Osteoblast (primary cell): ENCODE measurements around the gene LCN9. TPM values are rescaled to one million over a fixed set of nuclear protein-coding genes. Genes with fewer than 3 reads are reported as not detected.

ENCODE experiments used
- DNase-seq: peaks from one replicate; pipeline ENCODE4 v3.0.0; 2011; ENCODE audit warnings: low spot score, mixed read lengths; ENCODE audit not compliant: insufficient read length; ENCODE audit errors: missing footprints
- H2AFZ ChIP-seq: 2 replicates; pipeline ENCODE4 v1.6.0; 2011; ENCODE audit warnings: mild to moderate bottlenecking, low read length
- H3K27ac ChIP-seq: 2 replicates; pipeline ENCODE4 v1.5.1; 2011; ENCODE audit warnings: mild to moderate bottlenecking, low read depth, low read length, moderate library complexity
- H3K27me3 ChIP-seq: 2 replicates; pipeline ENCODE4 v1.6.0; 2012; ENCODE audit warnings: mild to moderate bottlenecking, control low read depth, inconsistent platforms, low read length, moderate library complexity; ENCODE audit not compliant: insufficient read depth
- H3K36me3 ChIP-seq: 2 replicates; pipeline ENCODE4 v1.5.1; 2011; ENCODE audit warnings: mild to moderate bottlenecking, low read length, control low read depth, moderate library complexity; ENCODE audit not compliant: insufficient read depth
- H3K4me1 ChIP-seq: 2 replicates; pipeline ENCODE4 v1.5.1; 2011; ENCODE audit warnings: mild to moderate bottlenecking, low read length, control low read depth, moderate library complexity; ENCODE audit not compliant: insufficient read depth
- H3K4me2 ChIP-seq: 2 replicates; pipeline ENCODE4 v1.6.0; 2011; ENCODE audit warnings: mild to moderate bottlenecking, low read length; ENCODE audit not compliant: insufficient read depth
- H3K4me3 ChIP-seq: fragments of 200-600 bp; sonication (generic); 3 replicates; pipeline ENCODE4 v1.5.1; 2012; ENCODE audit warnings: mild to moderate bottlenecking, low read length, inconsistent platforms; ENCODE audit not compliant: insufficient read depth
- H3K79me2 ChIP-seq: 2 replicates; pipeline ENCODE4 v1.6.0; 2012; ENCODE audit warnings: mild to moderate bottlenecking, low read length, control low read depth, inconsistent platforms; ENCODE audit not compliant: insufficient read depth
- H3K9me3 ChIP-seq: 2 replicates; pipeline ENCODE4 v1.5.1; 2011; ENCODE audit warnings: low read depth, low read length, control low read depth
- H4K20me1 ChIP-seq: 2 replicates; pipeline ENCODE4 v1.6.0; 2012; ENCODE audit warnings: mild to moderate bottlenecking, low read length, control low read depth; ENCODE audit not compliant: insufficient read depth
- total RNA-seq: library from RNA; depleted of rRNA; stranded (reverse); fragments of >200 nt; gene quantifications from 2 replicates; pipeline ENCODE4 v1.2.3, GENCODE V29; 2012
- TF ChIP-seq, protein P1 (sequence below): IDR thresholded peaks from 2 replicates; pipeline ENCODE4 v1.5.1; 2011; ENCODE audit warnings: mild to moderate bottlenecking, low read depth, low read length, moderate library complexity; ENCODE audit errors: extremely low read depth

LCN9 gene
- total RNA-seq, 1 donor = not detected

DNA sequence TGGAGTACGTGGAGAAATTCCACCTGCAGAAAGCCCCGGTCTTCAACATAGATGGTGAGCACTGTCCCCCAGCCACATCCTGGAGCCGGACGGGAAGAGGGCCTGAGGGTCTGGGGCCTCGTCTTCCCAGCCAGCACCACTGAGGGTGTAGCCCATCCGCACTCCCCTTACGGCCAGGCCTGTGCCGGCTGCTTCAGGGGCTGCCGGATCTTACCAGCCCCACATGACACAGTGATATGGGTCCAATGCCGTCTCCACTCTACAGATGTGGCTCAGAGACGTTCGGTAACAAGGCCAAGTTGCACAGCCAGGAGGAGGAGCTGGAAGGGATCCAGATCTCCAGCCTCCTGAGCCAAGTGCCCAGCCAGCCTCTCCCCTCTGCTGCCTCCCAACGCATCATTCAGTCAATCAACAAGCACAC, 45.1 kb upstream of the LCN9 start:
- H3K4me3 ChIP-seq = no peak overlapping the region
- no peaks in the 10 kb centered on the region for H3K79me2 ChIP-seq
- TF ChIP-seq, protein P1, sequence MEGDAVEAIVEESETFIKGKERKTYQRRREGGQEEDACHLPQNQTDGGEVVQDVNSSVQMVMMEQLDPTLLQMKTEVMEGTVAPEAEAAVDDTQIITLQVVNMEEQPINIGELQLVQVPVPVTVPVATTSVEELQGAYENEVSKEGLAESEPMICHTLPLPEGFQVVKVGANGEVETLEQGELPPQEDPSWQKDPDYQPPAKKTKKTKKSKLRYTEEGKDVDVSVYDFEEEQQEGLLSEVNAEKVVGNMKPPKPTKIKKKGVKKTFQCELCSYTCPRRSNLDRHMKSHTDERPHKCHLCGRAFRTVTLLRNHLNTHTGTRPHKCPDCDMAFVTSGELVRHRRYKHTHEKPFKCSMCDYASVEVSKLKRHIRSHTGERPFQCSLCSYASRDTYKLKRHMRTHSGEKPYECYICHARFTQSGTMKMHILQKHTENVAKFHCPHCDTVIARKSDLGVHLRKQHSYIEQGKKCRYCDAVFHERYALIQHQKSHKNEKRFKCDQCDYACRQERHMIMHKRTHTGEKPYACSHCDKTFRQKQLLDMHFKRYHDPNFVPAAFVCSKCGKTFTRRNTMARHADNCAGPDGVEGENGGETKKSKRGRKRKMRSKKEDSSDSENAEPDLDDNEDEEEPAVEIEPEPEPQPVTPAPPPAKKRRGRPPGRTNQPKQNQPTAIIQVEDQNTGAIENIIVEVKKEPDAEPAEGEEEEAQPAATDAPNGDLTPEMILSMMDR = no peak
- no peaks in the 10 kb centered on the region for H3K36me3 ChIP-seq
- H3K27me3 ChIP-seq = peaks cover 2% of the 10 kb centered on the region
- DNase-seq = peak; percentile 60
- no peak overlapping the region for H3K4me2 ChIP-seq
- no peaks in the 10 kb centered on the region for H3K9me3 ChIP-seq
- no peak overlapping the region for H3K27ac ChIP-seq
- no peaks in the 10 kb centered on the region for H4K20me1 ChIP-seq
- no peak overlapping the region for H2AFZ ChIP-seq
- H3K4me1 ChIP-seq = no peaks in the 10 kb centered on the region

GRCh38 chr9:135618866-135619598, 44.1 kb upstream of the LCN9 start:
- Histone ChIP-seq H3K27ac (no peak overlapping the region), H3K79me2 (no peaks in the 10 kb centered on the region), H3K27me3 (peaks cover 2% of the 10 kb centered on the region), H4K20me1 (no peaks in the 10 kb centered on the region), H3K36me3 (no peaks in the 10 kb centered on the region), H3K9me3 (no peaks in the 10 kb centered on the region), H3K4me1 (no peaks in the 10 kb centered on the region), H3K4me2 (no peak overlapping the region), H3K4me3 (no peak overlapping the region), H2AFZ (no peak overlapping the region)
- TF ChIP-seq, protein P1 = no peak
- peak; percentile 84 for DNase-seq

GRCh38 chr9:135619599-135619886, 43.6 kb upstream of the LCN9 start:
- no peaks in the 10 kb centered on the region for H3K36me3 ChIP-seq
- H3K4me3 ChIP-seq = no peak overlapping the region
- H3K27ac ChIP-seq = no peak overlapping the region
- H4K20me1 ChIP-seq = no peaks in the 10 kb centered on the region
- DNase-seq = no peak
- no peaks in the 10 kb centered on the region for H3K4me1 ChIP-seq
- H3K27me3 ChIP-seq = peaks cover 2% of the 10 kb centered on the region
- TF ChIP-seq, protein P1 = no peak
- no peak overlapping the region for H3K4me2 ChIP-seq
- no peaks in the 10 kb centered on the region for H3K9me3 ChIP-seq
- no peak overlapping the region for H2AFZ ChIP-seq
- no peaks in the 10 kb centered on the region for H3K79me2 ChIP-seq

DNA sequence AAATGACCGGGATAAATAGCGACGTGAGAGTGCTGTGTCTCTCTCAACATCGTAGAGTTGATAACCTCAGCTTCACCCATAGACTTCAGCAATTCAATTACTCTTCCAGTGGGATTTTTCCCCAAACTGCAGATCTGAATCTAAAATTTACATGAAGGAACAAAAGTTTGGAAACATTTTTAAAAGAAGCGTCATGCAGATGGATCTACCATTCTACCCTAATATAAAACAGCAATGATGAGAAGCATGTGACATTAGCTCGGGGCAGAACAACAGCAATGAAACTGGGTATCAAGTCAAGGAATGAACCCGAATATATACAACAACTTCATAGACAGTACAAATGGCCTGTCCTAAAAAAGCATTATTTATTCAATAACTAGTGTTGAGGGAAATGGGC, 42.6 kb upstream of the LCN9 start:
- TF ChIP-seq, protein P1 = no peak

More for the DNA sequence above, 42.6 kb upstream of the LCN9 start:
- no peaks in the 10 kb centered on the region for H3K36me3 ChIP-seq
- H3K4me2 ChIP-seq = no peak overlapping the region
- no peaks in the 10 kb centered on the region for H4K20me1 ChIP-seq
- H3K9me3 ChIP-seq = no peaks in the 10 kb centered on the region
- H2AFZ ChIP-seq = no peak overlapping the region
- H3K79me2 ChIP-seq = no peaks in the 10 kb centered on the region
- H3K27ac ChIP-seq = no peak overlapping the region
- H3K4me1 ChIP-seq = no peaks in the 10 kb centered on the region
- H3K4me3 ChIP-seq = no peak overlapping the region
- peaks cover 2% of the 10 kb centered on the region for H3K27me3 ChIP-seq
- DNase-seq = peak; percentile 62
